Fibroblast of peridontal ligament (primary cell): Measurements from ENCODE around the gene DOCK2.
"Not testable (repeated sequence)": the region's sequence is repeated elsewhere in the genome, so short reads cannot be mapped to it uniquely, and the experiment has no call there.

Experiments used
- DNase-seq: peaks from one replicate; pipeline ENCODE4 v3.0.0-alpha.2; 2010; ENCODE audit errors: extremely low read depth

DOCK2 gene

GRCh38 chr5:170094329-170094728 is 457.3 kb downstream of the DOCK2 start:
- not testable (repeated sequence) for DNase-seq

GRCh38 chr5:170095646-170096045 is 458.6 kb downstream of the DOCK2 start:
- DNase-seq, result no peak

- no peak for DNase-seq
These were observed 460.9 kb downstream of the DOCK2 start for GRCh38 chr5:170097934-170098333.

- peak; percentile 89 for DNase-seq
These were observed 463.2 kb downstream of the DOCK2 start for GRCh38 chr5:170100066-170100943.

- DNase-seq, result no peak
These were observed 466.4 kb downstream of the DOCK2 start for GRCh38 chr5:170103447-170103846.

GRCh38 chr5:170104299-170104698 is 467.2 kb downstream of the DOCK2 start:
- DNase-seq, result no peak

- DNase-seq, result no peak
These were observed 467.6 kb downstream of the DOCK2 start for GRCh38 chr5:170104710-170105109.

GRCh38 chr5:170105642-170106611 is 468.9 kb downstream of the DOCK2 start, which contains the start of gene FOXI1:
FOXI1 (plus strand) TSS chr5:170105897; CDS start chr5:170105958, 61 bp downstream.
- no peak for DNase-seq

- no peak for DNase-seq
These were observed 470.6 kb downstream of the DOCK2 start for GRCh38 chr5:170107674-170108073.

GRCh38 chr5:170108266-170108785 is 471.3 kb downstream of the DOCK2 start:
- no peak for DNase-seq

GRCh38 chr5:170109059-170110031 is 472.3 kb downstream of the DOCK2 start:
- DNase-seq, result no peak

GRCh38 chr5:170110403-170111087 is 473.5 kb downstream of the DOCK2 start:
- DNase-seq, result no peak

GRCh38 chr5:170111088-170111785 is 474.2 kb downstream of the DOCK2 start:
- DNase-seq, result no peak

- no peak for DNase-seq
These were observed 475.9 kb downstream of the DOCK2 start for GRCh38 chr5:170112876-170113521.

GRCh38 chr5:170113522-170113900 is 476.4 kb downstream of the DOCK2 start:
- no peak for DNase-seq

- no peak for DNase-seq
These were observed 477.2 kb downstream of the DOCK2 start for GRCh38 chr5:170114271-170114670.

GRCh38 chr5:170115925-170116324 is 478.9 kb downstream of the DOCK2 start:
- no peak for DNase-seq

GRCh38 chr5:170117736-170118135 is 480.7 kb downstream of the DOCK2 start:
- DNase-seq, result no peak

- DNase-seq, result peak; percentile 100
These were observed 483.5 kb downstream of the DOCK2 start for GRCh38 chr5:170120576-170120975.
